ENCODE data around the gene TMPO.

GRCh38 chr12:98593351-98594049, 78.1 kb downstream of the TMPO start, which contains the start of gene SLC25A3:
- TF ChIP-seq LEF1 (IDR thresholded peaks at IDR 0.05; ENCODE audit: borderline replicate concordance) (no peak), NFRKB (IDR thresholded peaks at IDR 0.05) (no peak)
